ENCODE data around the gene SCARB1. TPM values are rescaled to one million over a fixed set of nuclear protein-coding genes. Genes with fewer than 3 reads are reported as not detected.

Gene SCARB1
- total RNA-seq, 6 experiments from 2014 or later, result 128 to 359 (median 214) TPM

DNA sequence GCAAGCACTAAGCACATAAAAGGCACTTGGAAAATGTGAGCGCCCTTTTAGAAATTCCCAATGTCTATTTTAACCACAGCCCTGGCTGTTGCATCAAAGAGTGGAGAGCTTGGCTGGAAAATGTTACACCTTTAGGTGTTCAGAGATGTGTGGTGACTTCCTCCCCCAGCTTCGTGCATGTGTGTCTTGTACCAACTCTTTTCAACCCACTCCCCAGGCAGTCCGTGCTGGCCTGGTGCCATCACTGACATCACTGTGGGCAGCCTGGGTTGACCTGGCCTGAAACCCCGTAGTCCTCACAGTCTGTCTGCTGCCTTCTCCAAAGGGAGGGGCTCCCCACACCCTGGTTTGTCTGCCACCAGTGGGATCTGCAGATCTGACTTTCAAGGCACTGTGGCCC lies 101.8 kb downstream of the SCARB1 start:
- Histone ChIP-seq H3K9me3 (peaks cover 0 to 4% (median 2%) of the 10 kb centered on the region in 4 donors), H3K4me1 (peaks cover 0 to 10% (median 0%) of the 10 kb centered on the region in 4 donors), H3K27me3 (no peaks in the 10 kb centered on the region), H3K36me3 (no peaks in the 10 kb centered on the region), H3K4me3 (no peak overlapping the region), H3K27ac (no peak overlapping the region)
- ATAC-seq, result no peak
- TF ChIP-seq, protein P1, sequence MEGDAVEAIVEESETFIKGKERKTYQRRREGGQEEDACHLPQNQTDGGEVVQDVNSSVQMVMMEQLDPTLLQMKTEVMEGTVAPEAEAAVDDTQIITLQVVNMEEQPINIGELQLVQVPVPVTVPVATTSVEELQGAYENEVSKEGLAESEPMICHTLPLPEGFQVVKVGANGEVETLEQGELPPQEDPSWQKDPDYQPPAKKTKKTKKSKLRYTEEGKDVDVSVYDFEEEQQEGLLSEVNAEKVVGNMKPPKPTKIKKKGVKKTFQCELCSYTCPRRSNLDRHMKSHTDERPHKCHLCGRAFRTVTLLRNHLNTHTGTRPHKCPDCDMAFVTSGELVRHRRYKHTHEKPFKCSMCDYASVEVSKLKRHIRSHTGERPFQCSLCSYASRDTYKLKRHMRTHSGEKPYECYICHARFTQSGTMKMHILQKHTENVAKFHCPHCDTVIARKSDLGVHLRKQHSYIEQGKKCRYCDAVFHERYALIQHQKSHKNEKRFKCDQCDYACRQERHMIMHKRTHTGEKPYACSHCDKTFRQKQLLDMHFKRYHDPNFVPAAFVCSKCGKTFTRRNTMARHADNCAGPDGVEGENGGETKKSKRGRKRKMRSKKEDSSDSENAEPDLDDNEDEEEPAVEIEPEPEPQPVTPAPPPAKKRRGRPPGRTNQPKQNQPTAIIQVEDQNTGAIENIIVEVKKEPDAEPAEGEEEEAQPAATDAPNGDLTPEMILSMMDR (IDR thresholded peaks at IDR 0.05), result no peak
- no peak for TF ChIP-seq POLR2A (IDR thresholded peaks at IDR 0.05)
- no CpG with 5 or more reads among the region's 4 CpGs for WGBS (ENCODE audit: insufficient coverage, low coverage, low lambda C conversion rate, missing lambda C conversion rate)
- no peak for DNase-seq
- intact Hi-C loops (cut with DNase I), result loop anchor here (10.0 kb wide), 4 partner anchors 187 to 727 kb away; partner anchors contain the start of gene NCOR2 (in 1 of the 2)

DNA sequence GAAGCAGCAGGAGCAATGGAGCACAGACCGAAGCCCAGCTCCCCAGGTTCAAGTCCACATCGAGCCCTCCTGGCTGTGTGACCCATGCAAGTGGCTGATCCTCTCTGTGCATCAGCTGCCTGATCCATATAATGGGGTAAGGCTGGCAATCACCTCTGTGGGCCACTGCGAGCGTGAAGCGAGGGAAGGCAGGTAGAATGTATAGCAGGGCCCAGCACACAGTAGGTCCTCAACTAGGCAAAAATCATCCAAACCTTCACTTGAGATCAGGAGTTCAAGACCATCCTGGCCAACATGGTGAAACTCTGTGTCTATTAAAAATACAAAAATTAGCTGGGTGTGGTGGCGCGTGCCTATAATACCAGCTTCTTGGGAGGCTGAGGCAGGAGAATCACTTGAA lies 102.6 kb downstream of the SCARB1 start:
- DNase-seq (no peak), ATAC-seq (no peak)
- Histone ChIP-seq H3K27ac (no peak overlapping the region), H3K4me3 (no peak overlapping the region), H3K27me3 (no peaks in the 10 kb centered on the region), H3K4me1 (peaks cover 0 to 3% (median 0%) of the 10 kb centered on the region in 4 donors), H3K9me3 (peaks cover 0 to 4% (median 2%) of the 10 kb centered on the region in 4 donors), H3K36me3 (no peaks in the 10 kb centered on the region)
- 100% methylated on average over 3 of the region's 7 CpGs for WGBS (ENCODE audit: insufficient coverage, low coverage, low lambda C conversion rate, missing lambda C conversion rate)
- no peak for TF ChIP-seq POLR2A (IDR thresholded peaks at IDR 0.05)
- TF ChIP-seq, protein P1 (IDR thresholded peaks at IDR 0.05), result no peak
- intact Hi-C loops (cut with DNase I), result loop anchor here (10.0 kb wide), 4 partner anchors 186 to 726 kb away; partner anchors contain the start of gene NCOR2 (in 1 of the 2)

DNA sequence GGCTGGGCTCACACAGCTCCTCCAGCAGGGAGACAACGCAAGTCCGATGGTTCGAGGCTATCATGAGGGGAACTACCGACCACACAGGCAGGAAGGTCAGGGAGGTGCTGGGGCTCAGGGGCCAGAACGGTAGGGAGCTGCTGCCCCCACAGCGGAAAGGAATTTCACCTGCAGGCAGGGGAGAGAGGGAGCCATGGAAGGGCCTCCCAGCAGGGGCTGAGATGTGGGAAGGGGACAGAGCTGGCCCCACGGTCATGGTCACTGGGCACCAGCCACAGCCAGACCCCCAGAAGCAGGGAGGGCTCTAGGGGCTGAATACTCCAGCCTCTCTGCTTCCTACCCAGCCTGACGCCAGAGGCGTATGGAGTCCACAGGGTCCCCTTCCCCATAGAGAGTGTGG lies 103.1 kb downstream of the SCARB1 start:
- H3K4me3 ChIP-seq, result no peak overlapping the region
- peaks cover 0 to 4% (median 2%) of the 10 kb centered on the region in 4 donors for H3K9me3 ChIP-seq
- H3K4me1 ChIP-seq, result peaks cover 0 to 6% (median 2%) of the 10 kb centered on the region in 4 donors
- TF ChIP-seq, protein P1 (IDR thresholded peaks at IDR 0.05), result no peak
- no peak for TF ChIP-seq POLR2A (IDR thresholded peaks at IDR 0.05)
- intact Hi-C loops (cut with DNase I), result loop anchor here (10.0 kb wide), 4 partner anchors 186 to 726 kb away; partner anchors contain the start of gene NCOR2 (in 1 of the 2)
- no peaks in the 10 kb centered on the region for H3K36me3 ChIP-seq
- DNase-seq, result no peak
- H3K27me3 ChIP-seq, result no peaks in the 10 kb centered on the region
- no peak for ATAC-seq
- no CpG with 5 or more reads among the region's 9 CpGs for WGBS (ENCODE audit: insufficient coverage, low coverage, low lambda C conversion rate, missing lambda C conversion rate)
- no peak overlapping the region for H3K27ac ChIP-seq

DNA sequence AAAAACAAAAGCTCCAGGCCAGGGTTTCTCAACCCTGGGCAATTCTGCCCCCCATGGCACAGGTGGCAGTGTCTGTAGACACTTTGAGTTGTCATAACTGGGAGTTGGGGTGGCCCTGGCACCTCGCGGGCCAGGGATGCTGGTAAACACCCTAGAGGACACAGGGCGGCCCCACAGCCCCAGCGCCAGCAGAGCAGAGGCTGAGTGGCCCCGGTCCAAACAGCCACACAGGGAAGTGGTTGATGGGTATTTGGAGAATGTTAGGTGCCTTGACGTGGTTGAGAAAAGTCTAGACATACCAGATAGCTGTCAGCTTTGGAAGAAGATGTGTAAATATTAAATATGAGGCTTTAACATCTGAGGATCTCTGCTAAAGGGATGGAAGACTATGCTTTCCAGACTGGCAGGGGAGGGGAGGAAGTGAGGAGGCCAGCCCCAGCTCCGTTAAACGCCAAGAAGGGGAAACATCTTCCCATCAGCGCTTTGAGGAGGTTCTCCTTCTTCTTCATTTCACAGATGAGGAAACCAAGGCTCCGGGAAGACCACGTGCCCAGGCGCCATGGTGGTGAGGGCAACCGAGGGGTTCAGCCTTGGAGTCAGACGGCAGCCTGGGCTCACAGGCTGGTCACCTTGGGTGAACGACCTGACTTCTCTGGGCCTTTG lies 103.7 kb downstream of the SCARB1 start:
- no peak for DNase-seq
- Histone ChIP-seq H3K36me3 (no peaks in the 10 kb centered on the region), H3K4me1 (peaks cover 0 to 12% (median 5%) of the 10 kb centered on the region in 4 donors), H3K4me3 (no peak overlapping the region), H3K9me3 (peaks cover 0 to 4% (median 2%) of the 10 kb centered on the region in 4 donors), H3K27me3 (no peaks in the 10 kb centered on the region), H3K27ac (no peak overlapping the region)
- 72% methylated on average over 9 of the region's 15 CpGs for WGBS (ENCODE audit: insufficient coverage, low coverage, low lambda C conversion rate, missing lambda C conversion rate)
- peak in 3 of 4 donors; percentile 8 to 31 (median 16) for ATAC-seq
- intact Hi-C loops (cut with DNase I), result loop anchor here (10.0 kb wide), 5 partner anchors 185 to 725 kb away; partner anchors contain the start of gene NCOR2 (in 1 of the 2)
- TF ChIP-seq, protein P1 (IDR thresholded peaks at IDR 0.05), result no peak
- no peak for TF ChIP-seq POLR2A (IDR thresholded peaks at IDR 0.05)

All from right lobe of liver (tissue), 6 donors.